KOPT-K1 (cell line): ENCODE measurements around the gene ESR2.
"Not testable (repeated sequence)": the region's sequence is repeated elsewhere in the genome, so short reads cannot be mapped to it uniquely, and the experiment has no call there.

Experiments used
- H3K27ac ChIP-seq: fragments of 200-600 bp; sonication (generic); 2 replicates; pipeline ENCODE4 v1.5.1; 2016; ENCODE audit warnings: antibody characterized with exemption, mild to moderate bottlenecking, low read depth, low read length; ENCODE audit not compliant: poor library complexity, severe bottlenecking
- H3K36me3 ChIP-seq: fragments of 200-600 bp; sonication (generic); 2 replicates; pipeline ENCODE4 v1.5.1; 2017; ENCODE audit warnings: antibody characterized with exemption, mild to moderate bottlenecking, low read length, moderate library complexity; ENCODE audit not compliant: insufficient read depth
- H3K9me3 ChIP-seq: fragments of 200-600 bp; sonication (generic); 2 replicates; pipeline ENCODE4 v1.5.1; 2017; ENCODE audit warnings: antibody characterized with exemption, low read length, mild to moderate bottlenecking; ENCODE audit not compliant: insufficient read depth, poor library complexity, severe bottlenecking

Gene ESR2

DNA sequence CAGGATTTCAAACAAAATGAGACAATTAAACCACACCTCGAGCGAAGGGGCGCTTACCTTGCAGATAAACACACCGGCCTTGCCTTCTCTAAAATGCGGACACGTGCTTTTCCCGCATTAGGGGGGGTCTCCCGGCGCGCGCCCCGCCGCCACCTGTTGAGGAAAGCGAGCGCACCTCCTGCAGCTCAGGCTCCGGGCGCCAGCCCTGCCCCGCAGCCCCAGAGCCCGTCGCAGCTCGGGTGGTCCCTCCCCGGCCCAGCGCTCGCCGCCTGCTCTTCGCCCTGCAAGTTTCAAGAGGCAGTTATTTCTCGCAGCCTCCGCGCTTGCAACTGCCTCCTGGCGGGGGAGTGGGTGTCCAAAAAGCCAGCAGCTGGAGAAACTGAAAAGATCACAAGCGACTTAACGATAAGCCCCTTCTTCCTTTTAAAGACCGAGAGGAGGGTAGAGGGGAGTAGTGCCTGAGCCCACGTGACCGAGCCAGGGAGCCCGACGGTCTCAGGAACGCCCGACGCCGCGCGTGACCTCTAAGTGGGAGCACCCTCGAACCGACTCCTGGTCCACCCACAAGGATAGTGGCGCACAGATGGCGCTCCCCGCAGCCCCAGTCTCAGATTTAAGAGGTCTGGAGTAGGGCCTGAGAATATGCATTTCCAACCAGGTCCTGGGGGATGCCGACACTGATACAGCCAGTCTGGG lies at the start of gene ESR2:
Gene ESR2, minus strand, starts transcription at position 396 of the 696 bp plus-strand sequence. CDS start 11,386 bp downstream, outside the sequence.
- Histone ChIP-seq H3K36me3 (no peaks in the 10 kb centered on the region), H3K27ac (no peak within 1 kb of the TSS), H3K9me3 (no peaks in the 10 kb centered on the region)

DNA sequence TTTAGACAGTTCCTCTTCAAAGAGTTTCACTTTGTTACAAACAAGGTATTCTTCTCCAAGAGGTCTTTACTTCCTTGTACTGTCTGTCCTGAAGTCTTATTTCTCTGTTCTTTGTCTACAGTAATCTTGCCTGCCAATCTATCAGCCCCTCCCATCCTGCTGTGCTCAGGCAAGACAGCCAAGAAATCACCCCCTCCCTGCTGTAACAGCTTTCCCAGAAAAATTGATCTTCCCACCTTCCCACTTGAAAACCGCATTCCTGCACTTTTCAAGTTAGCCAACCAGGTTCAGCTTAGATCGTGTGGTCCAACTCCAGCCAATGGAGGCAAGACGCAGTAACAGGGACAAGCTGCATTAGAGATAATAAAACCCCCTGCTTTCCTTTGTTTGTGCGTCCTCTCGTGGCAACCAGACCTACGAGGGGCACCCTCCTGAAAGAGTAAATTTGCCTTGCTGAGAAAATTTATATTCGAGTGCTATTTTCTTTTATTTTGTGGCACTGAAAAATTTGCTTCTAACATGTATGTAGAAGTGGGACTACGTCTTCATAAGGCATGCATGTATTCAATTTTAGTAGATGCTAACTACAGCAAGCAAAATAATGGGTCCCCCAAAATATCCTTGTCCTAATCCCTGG lies 46.5 kb upstream of the ESR2 start:
- Histone ChIP-seq H3K27ac (no peak overlapping the region), H3K36me3 (no peaks in the 10 kb centered on the region), H3K9me3 (peaks cover 10% of the 10 kb centered on the region)

DNA sequence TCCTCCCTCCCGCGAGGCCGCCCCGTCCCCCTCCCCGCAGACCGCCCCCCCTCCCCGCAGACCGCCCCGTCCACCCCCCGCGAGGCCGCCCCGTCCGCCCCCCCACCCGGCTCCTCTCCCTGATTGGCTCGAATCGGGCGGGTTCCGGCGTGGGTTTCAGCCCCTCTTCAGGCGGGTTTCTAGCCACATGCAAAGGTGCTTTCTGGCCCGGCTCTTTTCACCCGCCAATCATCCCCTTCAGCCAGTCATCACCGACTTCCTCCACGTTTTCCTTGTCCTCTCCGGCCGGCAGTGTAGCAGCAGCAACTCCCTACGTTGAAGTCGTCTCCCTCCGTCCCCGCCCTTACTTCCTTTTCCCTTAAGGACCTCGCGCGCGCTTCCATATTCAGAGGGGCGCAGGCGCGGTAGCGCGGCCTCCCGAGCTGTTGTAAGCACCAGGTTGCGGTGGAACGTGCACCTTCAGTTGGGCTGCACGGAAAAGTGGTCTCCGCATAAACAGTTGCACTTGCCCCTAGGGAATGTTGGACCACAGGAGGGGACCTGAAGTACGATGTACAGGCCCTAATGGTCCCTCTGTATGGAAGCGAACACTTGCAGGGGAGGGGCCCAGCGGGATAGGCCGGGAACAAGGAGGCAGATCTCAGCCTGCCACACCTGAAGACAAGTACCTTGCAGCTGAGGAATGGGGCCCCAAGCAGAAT lies 44.6 kb upstream of the ESR2 start:
- H3K27ac ChIP-seq, result peak overlapping the region; percentile 94
- peaks cover 10% of the 10 kb centered on the region for H3K9me3 ChIP-seq
- no peaks in the 10 kb centered on the region for H3K36me3 ChIP-seq

DNA sequence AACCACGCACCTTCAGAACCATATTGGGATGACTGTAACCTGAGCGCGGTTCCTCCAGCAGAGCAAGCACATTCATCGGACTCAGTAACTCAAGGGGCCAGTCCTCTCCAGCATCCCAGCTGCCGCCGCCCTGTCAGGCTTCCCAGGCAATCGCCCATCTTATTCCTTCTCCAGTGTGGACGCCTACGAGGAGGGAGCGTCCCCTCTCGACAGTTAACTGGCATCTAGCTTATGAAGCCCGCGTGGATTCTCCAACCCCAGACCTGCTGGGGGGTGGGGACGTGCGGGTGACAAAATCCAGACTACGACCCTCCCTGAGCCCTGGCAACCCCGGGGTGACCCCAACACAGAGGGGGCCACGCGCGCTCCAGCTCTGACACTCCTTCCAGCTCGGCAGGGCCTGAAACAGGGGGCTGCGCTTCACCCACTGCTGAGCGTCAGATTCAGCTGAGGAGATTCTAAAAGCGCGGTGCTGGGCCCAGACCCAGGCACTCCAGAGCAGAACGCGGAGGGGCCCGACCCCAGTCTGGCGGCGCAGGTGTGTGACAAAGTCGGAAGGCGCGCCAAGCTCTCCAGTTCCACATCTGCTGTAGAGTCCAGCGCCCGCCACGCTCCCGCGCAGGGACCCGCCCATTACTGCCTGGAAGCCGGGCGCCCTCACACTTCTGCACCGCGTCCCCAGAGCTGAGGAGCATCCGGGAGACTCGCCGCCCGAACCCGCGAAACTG lies 43.9 kb upstream of the ESR2 start:
- peaks cover 10% of the 10 kb centered on the region for H3K9me3 ChIP-seq
- peak overlapping the region; percentile 74 for H3K27ac ChIP-seq

DNA sequence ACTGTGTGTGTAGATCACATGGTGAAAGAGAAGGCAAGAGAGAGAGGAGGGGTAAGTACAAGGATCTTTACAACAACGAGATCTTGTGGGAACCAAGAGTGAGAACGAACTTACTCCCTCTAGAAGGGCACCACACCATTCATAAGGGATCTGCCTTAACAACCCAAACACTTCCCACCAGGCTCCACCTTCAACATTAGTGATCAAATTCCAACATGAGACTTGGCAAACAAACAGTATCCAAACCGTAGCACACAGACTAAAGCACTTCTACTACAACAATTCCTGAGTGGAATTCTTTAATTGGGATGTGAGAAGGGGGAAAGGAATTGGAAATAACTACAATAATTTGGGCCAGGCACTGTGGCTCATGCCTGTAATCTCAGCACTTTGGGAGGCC lies 35.0 kb upstream of the ESR2 start:
- H3K9me3 ChIP-seq, result no peaks in the 10 kb centered on the region
- no peaks in the 10 kb centered on the region for H3K36me3 ChIP-seq
- no peak overlapping the region for H3K27ac ChIP-seq

More for the DNA sequence above, 43.9 kb upstream of the ESR2 start:
- no peaks in the 10 kb centered on the region for H3K36me3 ChIP-seq

DNA sequence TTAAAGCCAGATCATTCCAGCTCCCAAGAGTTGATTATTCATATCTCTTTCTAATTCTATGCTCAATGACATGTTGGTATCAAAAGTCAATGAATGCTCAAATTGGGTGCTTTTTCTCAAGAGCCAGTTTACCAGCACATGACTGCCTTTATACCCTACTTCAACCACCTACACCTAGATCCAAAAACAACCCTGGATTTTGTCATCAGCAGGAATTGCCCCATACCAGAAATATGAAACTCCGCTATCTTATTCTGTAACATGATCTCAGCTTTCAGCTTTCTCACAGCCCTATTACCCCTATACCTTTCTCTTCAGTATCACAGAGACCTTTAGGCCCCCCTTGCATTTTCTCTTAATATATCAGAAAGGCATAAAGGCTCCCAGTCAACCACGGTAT lies 32.3 kb upstream of the ESR2 start:
- Histone ChIP-seq H3K9me3 (no peaks in the 10 kb centered on the region), H3K36me3 (no peaks in the 10 kb centered on the region), H3K27ac (no peak overlapping the region)

DNA sequence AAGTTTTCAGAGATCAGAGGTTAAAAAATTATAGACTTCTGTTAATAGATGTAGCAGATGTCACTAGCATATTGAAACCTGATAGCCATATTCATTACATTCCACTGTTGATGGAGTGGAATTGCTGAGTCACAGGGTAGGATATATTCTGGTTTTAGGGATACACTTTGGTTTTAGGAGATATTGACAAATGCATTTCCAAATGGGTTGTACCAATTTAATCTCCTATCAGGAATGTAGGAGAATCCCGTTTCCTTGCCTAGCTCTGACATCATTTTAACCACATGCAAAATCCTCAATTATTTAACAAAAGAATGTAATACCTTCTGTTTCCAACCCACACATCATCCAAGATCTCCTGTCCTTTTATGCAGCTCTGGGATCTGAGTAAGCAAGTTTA lies 30.7 kb upstream of the ESR2 start:
- no peaks in the 10 kb centered on the region for H3K9me3 ChIP-seq
- no peak overlapping the region for H3K27ac ChIP-seq
- no peaks in the 10 kb centered on the region for H3K36me3 ChIP-seq

DNA sequence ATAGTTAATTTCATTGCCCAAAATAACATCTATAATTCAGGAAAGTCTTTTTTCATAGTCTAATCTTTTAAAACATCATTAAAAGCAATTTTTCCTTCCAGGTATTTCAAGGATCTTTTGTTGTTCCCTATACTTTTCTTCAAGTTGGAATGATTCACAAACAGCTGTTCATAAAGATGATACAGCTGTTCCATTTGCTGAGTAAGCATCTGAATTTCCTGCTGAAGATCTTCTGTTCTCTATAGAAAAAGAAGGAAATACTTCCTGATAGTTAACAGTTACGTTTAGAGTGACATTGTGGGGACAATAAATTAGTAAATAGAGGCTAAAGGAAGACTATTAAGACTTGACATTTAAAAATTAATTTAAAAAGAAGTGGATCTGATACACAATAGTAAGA lies 30.3 kb upstream of the ESR2 start:
- Histone ChIP-seq H3K9me3 (no peaks in the 10 kb centered on the region), H3K27ac (no peak overlapping the region), H3K36me3 (no peaks in the 10 kb centered on the region)

DNA sequence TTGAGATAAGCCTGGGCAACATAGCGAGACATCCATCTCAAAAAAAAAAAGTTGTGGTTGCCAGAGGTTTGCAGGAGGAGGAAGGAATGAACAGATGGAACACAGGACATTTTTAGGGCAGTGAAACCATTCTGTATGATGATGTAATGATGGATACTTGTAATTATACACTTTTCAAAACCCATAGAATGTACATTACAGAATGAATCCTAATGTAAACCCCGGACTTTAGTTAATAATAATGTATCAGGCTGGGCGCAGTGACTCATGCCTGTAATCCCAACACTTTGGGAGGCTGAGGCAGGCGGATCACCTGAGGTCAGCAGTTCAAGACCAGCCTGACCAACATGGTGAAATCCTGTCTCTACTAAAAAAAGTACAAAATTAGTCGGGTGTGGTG lies 26.2 kb upstream of the ESR2 start:
- H3K27ac ChIP-seq, H3K36me3 ChIP-seq, H3K9me3 ChIP-seq: not testable (repeated sequence)

DNA sequence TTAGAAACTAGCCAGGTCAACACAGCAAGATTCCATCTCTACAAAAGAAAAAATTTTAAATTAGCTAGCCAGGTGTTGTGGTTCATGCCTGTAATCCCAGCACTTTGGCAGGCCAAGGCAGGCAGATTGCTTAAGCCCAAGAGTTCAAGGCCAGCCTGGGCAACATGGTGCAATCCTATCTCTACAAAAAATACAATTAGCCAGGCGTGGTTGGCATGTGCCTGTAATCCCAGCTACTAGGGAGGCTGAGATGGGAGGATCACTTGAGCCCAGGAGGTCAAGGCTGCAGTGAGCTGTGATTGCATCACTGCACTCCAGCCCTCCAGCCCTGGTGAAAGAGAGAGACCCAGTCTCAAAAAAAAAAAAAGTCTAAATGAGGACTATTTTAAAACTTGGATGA lies 24.5 kb upstream of the ESR2 start:
- H3K27ac ChIP-seq, H3K9me3 ChIP-seq: not testable (repeated sequence)

DNA sequence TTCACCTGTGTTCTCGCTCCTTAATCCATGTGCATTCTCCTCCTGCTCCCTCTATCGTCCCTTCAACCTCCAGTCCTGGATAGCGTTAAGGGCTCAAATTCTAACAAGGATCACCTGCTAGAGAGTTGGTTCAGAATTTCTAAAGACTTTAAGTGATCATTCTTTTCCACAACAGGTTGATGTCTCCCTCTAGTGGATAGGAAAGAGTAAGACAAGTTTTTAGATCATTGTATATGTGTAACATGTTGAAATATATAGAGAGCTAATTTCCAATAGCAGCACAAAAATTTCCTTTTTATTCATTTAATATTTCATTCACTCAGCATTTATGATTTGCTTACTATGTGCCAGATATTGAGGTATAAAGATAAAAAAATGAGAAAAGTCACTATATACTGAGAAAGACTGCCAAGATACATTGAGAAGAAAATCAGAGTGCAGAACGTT lies 9.3 kb upstream of the ESR2 start:
- no peaks in the 10 kb centered on the region for H3K36me3 ChIP-seq
- H3K27ac ChIP-seq, result no peak overlapping the region
- no peaks in the 10 kb centered on the region for H3K9me3 ChIP-seq

More for the DNA sequence above, 24.5 kb upstream of the ESR2 start:
- H3K36me3 ChIP-seq, result not testable (repeated sequence)

DNA sequence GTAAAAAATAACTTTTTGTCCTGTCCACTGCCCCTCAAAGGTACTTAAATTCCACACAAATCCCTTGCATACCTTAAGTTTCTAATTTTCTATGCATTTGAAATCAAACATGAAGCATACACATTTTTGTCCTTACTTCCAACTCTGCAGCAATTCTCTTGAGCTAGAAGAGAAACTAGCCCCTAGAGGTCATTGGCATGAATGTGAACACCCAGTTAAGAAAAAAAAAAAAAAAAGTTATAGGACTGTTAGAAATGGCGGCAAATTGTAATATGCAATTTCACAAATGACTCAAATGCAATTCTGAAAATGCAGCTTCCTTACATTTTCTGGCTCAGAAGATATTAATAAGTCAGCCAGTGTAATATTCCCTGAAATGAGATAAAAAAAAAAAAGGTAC lies 4.6 kb upstream of the ESR2 start:
- H3K9me3 ChIP-seq, result no peaks in the 10 kb centered on the region
- H3K27ac ChIP-seq, result no peak overlapping the region
- no peaks in the 10 kb centered on the region for H3K36me3 ChIP-seq

DNA sequence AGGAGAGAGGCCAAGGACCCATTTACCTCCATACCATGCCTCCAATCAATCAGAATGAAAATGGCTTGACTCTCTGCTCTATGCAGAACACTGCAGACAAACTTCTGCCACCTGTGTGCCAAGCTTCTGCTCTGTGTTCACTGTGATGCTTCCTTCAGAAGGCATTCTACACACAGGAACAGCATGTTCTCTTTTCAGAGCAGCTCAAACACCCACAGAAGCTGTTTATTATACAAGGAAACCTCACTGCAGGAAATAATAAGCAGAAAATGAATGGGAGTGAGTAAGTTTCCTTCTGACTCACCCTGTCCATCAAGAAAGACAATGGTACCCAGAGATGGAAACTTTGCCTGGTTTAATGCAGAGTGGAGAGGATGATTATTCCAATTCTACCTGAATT lies 2.4 kb upstream of the ESR2 start:
- Histone ChIP-seq H3K36me3 (no peaks in the 10 kb centered on the region), H3K27ac (no peak overlapping the region), H3K9me3 (no peaks in the 10 kb centered on the region)

DNA sequence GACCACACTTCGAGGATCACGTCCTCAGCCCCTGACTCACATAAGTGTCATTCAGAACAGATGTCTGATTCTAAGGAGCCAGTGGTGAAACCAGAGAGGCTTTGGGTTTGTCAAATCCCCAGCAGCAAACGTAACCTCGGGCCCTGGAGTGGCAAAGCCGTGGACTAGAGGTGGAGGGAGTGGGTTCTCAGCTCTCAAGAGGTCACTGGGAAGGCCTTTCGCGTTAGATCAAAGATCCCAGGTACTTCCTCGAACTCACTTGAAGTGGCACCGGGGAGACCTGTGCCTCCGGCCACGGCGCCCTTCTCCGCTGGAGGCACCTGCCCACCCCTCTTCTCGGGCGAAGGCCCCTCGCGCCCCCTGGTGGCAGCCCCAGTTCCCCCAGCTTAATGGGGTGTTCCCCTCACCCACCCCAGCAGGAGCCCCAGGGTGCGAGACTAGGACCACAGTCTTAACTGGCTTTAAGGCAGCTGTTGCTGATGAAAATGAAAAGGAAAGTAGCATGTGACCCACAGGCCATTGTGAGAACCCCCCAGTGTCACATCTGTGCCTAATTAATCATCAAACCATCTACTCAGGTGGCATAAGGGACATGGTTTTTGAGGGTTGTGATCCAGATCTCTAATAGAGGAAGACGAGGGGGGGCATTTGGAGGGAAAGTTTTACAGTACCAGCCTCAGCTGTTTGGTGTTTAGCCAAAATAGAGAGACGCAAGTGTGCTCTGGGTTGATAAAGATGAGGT lies 672 bp upstream of the ESR2 start:
- H3K9me3 ChIP-seq, result no peaks in the 10 kb centered on the region
- H3K36me3 ChIP-seq, result no peaks in the 10 kb centered on the region
- H3K27ac ChIP-seq, result no peak overlapping the region
